Stimulated activated CD8-positive, alpha-beta memory T cell treated with anti-CD3 and anti-CD28 coated beads, Interleukin-7, amount 100 ng/mL, for 48 hours (primary cell): ENCODE measurements around the gene CDK14.

Experiments
- DNase-seq, 2 donors: peaks; one replicate each; pipeline ENCODE4 v3.0.0-alpha.2; 2020; ENCODE audit warnings: low read depth in 1 of 2; ENCODE audit errors: extremely low read depth in 1 of 2

Gene CDK14

GRCh38 chr7:91080351-91080750 lies 484.2 kb downstream of the CDK14 start:
- no peak for DNase-seq

- no peak for DNase-seq
Measured at GRCh38 chr7:91082038-91082437, 485.9 kb downstream of the CDK14 start.

- DNase-seq = no peak
Measured at GRCh38 chr7:91082852-91083495, 486.9 kb downstream of the CDK14 start.

GRCh38 chr7:91083855-91084644 lies 487.9 kb downstream of the CDK14 start:
- peak in 1 of 2 donors; percentile 1 for DNase-seq

GRCh38 chr7:91085175-91085574 lies 489.1 kb downstream of the CDK14 start:
- DNase-seq = no peak

DNA sequence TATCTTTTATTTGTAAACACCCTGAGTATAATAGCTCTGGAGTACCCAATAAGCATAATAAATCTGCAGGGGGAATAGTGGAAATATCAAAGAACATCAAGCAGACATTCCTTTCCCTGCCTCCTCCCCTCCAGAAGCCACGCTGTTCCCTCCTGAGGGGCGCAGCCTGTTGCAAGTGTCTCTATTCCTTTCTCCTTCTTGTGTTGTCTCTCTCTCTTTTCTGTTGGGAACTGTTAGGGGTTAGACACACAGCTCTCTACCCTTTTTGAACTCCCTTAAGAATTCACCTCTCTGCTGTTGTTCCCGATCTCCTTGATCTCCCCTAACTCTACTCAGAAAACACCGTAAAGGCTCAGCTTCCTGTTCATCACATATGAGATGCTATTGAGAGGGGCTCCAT lies 490.1 kb downstream of the CDK14 start:
- DNase-seq = no peak

GRCh38 chr7:91088156-91088555 lies 492.0 kb downstream of the CDK14 start:
- DNase-seq = no peak

DNA sequence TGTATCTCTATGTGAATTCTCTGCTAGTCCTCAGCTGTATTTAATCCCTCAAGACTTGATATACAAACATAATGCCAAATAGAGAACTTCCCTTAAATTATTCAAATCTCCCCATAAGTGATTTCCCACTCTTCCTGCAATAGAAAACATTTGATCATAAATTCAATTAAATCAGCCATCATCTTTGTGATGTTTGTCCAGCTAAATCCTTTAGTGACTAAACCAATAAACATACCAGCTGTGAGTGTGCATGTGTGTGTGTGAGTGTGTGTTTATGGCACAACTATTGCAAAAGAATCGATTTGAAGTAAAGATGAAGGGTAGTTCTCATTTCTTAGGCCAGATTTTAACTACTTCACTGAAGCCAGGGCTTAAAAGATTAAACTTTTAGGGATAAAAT lies 492.6 kb downstream of the CDK14 start:
- no peak for DNase-seq

DNA sequence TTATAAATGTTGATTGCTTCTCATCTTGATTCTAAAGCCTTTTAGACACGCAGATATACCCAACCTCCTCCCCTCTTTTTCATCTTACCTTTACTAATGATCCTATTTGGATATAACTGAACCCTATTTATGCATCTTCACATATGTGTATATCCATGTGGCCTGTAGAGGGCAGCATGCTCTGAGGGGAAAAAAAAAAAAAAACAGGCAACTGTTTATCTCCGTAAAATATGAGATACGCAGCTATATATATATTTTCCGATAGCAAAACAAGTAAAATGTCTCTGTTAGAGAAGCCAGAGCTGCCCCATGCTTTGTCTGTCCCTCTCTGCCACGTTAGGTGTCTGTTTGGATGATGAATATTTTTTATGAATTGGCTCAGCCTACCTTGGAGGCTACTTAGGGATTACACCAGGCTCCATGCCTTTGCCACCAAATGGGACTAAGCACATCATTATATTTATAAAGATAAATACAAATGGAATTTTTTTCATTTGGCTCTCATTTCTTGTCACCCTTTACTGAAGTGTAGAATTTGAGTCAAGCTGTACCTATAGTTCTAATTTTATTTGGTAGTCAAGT lies 493.4 kb downstream of the CDK14 start:
- DNase-seq = no peak

GRCh38 chr7:91090684-91091083 lies 494.6 kb downstream of the CDK14 start:
- no peak for DNase-seq

DNA sequence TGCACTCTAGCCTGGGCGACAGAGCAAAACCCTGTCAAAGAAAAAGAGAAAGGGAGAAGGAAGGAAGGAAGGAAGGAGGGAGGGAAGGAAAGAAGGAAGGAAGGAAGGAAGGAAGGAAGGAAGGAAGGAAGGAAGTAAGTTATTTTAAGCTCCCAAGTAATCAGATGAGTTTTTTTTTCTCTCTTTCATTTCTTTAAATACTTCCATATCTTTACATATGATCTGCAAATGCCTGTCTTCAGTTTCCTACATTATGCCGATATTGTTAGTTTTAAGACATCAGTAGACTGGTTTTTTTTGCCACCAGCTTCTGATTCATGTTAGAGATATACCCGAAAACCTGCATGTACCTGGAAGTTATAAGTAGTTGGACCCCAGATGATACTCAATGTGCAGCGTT lies 495.5 kb downstream of the CDK14 start:
- DNase-seq = no peak

- DNase-seq = no peak
Measured at GRCh38 chr7:91093181-91093580, 497.1 kb downstream of the CDK14 start.

GRCh38 chr7:91098566-91098965 lies 502.4 kb downstream of the CDK14 start:
- DNase-seq = no peak

GRCh38 chr7:91103363-91103762 lies 507.2 kb downstream of the CDK14 start:
- no peak for DNase-seq

DNA sequence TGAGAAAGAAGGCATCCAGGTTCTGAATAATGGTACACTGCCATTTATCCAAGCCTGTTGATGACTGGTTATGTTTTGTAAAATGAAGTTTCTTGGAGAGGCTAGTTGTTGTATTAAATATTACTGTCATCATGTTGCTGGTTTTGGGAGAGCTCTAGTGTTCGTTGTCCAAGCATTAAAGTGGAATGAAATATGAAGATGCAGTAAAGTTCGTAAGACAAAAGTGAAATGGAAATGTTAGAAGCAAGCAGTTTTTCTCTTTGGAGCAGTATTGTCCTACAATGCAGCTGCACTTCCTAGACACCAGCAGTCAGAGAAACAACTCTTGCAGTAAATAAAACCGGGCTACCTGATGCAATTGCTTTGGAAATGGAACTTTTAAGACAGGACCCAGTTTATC lies 511.3 kb downstream of the CDK14 start:
- no peak for DNase-seq

GRCh38 chr7:91109200-91109599 lies 513.1 kb downstream of the CDK14 start:
- no peak for DNase-seq

- DNase-seq = no peak
Measured at GRCh38 chr7:91112902-91113341, 516.8 kb downstream of the CDK14 start.

GRCh38 chr7:91114232-91114631 lies 518.1 kb downstream of the CDK14 start:
- DNase-seq = no peak

DNA sequence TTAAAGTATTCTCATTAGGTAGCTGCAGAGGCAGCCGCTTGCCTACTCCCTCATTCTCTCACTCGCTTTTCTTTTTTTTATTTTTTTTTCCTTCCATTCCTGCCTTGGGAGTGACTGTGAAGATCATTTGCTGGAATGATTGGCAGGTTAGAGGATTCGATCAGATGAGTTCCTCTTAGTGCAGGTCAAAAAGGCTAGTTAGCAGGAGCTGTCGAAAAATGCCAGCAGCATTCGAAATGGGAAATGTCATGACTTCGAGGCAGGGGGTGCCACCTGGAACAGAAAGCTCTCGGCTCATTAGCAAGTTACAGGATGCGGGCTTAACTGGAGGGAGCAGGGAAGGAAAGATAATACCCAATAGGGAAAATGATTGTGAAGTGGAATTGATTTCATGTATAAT lies 530.6 kb downstream of the CDK14 start:
- DNase-seq = no peak

GRCh38 chr7:91127325-91127724 lies 531.2 kb downstream of the CDK14 start:
- DNase-seq = no peak

DNA sequence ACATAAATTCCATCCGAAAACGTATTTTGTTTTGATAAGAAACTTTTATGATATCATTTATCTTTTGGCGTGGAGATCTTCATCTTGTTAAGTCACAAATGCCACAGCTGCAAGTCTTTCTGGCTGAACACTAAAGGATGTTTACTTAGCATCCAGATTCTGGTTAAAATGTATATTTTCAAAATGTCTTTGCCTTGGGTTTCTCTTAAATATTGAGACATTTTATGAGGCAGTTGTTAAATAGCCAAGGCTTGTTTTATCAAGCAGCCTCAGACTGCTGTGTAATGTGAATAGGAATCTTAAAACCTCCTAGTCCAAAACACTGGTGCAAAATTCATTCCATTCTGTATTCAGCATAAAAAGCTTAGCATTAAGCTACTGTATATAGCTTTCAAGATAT lies 531.8 kb downstream of the CDK14 start:
- DNase-seq = no peak

DNA sequence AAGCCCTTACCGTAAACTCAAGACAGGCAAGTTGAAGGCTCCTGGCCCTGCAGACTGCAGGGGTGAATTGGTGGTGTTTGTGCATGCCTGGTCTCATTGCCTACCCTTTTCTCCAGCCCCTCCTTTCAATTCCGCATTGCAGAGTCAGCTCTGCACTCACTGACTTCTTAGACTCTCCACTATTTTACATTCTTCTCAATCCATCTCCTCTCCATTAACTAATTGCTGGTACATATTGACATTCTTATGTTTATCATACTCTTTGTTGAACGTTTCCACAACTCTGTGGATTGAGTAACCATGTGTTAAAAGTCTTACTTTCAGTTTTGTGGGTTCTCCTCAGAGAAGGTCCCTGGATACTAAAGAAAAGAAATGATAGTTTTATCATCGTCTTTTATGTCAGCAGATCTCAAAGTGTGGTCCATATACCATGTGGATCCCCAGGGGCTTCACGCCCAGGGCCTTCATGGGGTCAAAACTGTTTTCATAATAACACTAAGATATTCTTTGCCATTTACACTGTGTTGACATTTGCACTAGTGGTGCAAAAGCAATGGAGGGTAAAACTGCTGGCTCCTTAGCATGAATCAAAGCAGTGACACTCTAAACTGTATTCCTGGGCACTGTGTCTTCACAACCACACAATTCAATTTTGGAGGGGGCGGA lies 532.7 kb downstream of the CDK14 start:
- no peak for DNase-seq
